ENCODE results near the gene CD109. TPM values are rescaled to one million over a fixed set of nuclear protein-coding genes. Genes with fewer than 3 reads are reported as not detected.

The CD109 gene
- total RNA-seq, 1 experiment from 2014 or later, result 8.7 TPM

GRCh38 chr6:73694711-73695411 lies 1.1 kb upstream of the CD109 start:
- intact Hi-C loops (cut with micrococcal nuclease; ENCODE audit: unreplicated experiment), result no loop called here
- no peak for DNase-seq (ENCODE audit: low spot score)
- Histone ChIP-seq H3K27me3 (replicated peaks; ENCODE audit: insufficient read depth, low read depth, low read length, poor library complexity) (no peaks in the 10 kb centered on the region), H3K27ac (ENCODE audit: low read depth, low read length, poor library complexity, severe bottlenecking) (peak overlapping the region; percentile 55), H3K4me1 (ENCODE audit: insufficient read depth, low read length, poor library complexity, severe bottlenecking) (peaks cover 5% of the 10 kb centered on the region), H3K4me3 (ENCODE audit: low read depth, low read length, poor library complexity, severe bottlenecking) (peak overlapping the region; percentile 54), H3K9me3 (ENCODE audit: low read depth, low read length, poor library complexity, severe bottlenecking) (no peaks in the 10 kb centered on the region), H3K36me3 (ENCODE audit: insufficient read depth, low read length, poor library complexity, severe bottlenecking) (no peaks in the 10 kb centered on the region)
- ChIA-PET CTCF (interaction anchor here (0.6 kb wide), 1 partner anchor 1515 kb away, joined by 3 read pairs; no protein-coding TSS in a partner anchor), POLR2A (ENCODE audit: low non-redundant PET) (no interaction called here)
- BruUV-seq (replicated peaks), result no TSS peak
- TF ChIP-seq EZH2 (IDR thresholded peaks at IDR 0.05; ENCODE audit: borderline replicate concordance, low read depth, low read length, poor library complexity, severe bottlenecking), result no peak
- TF ChIP-seq CTCF (conservative IDR thresholded peaks at IDR 0.05; ENCODE audit: low read depth, low read length), result no peak

- H3K27ac ChIP-seq (ENCODE audit: low read depth, low read length, poor library complexity, severe bottlenecking), result no peak overlapping the region
- H3K9me3 ChIP-seq (ENCODE audit: low read depth, low read length, poor library complexity, severe bottlenecking), result no peaks in the 10 kb centered on the region
- TF ChIP-seq EZH2 (IDR thresholded peaks at IDR 0.05; ENCODE audit: borderline replicate concordance, low read depth, low read length, poor library complexity, severe bottlenecking) (no peak), CTCF (conservative IDR thresholded peaks at IDR 0.05; ENCODE audit: low read depth, low read length) (no peak)
- ChIA-PET POLR2A (ENCODE audit: low non-redundant PET) (no interaction called here), CTCF (no interaction called here)
- H3K27me3 ChIP-seq (replicated peaks; ENCODE audit: insufficient read depth, low read depth, low read length, poor library complexity), result no peaks in the 10 kb centered on the region
- peaks cover 5% of the 10 kb centered on the region for H3K4me1 ChIP-seq (ENCODE audit: insufficient read depth, low read length, poor library complexity, severe bottlenecking)
- peak overlapping the region; percentile 54 for H3K4me3 ChIP-seq (ENCODE audit: low read depth, low read length, poor library complexity, severe bottlenecking)
- intact Hi-C loops (cut with micrococcal nuclease; ENCODE audit: unreplicated experiment), result no loop called here
- DNase-seq (ENCODE audit: low spot score), result no peak
- no TSS peak for BruUV-seq (replicated peaks)
- no peaks in the 10 kb centered on the region for H3K36me3 ChIP-seq (ENCODE audit: insufficient read depth, low read length, poor library complexity, severe bottlenecking)
Observed at GRCh38 chr6:73696966-73697655, 1.1 kb downstream of the CD109 start.

GRCh38 chr6:73699676-73700459 lies 3.9 kb downstream of the CD109 start:
- no peak overlapping the region for H3K27ac ChIP-seq (ENCODE audit: low read depth, low read length, poor library complexity, severe bottlenecking)
- no peak for TF ChIP-seq EZH2 (IDR thresholded peaks at IDR 0.05; ENCODE audit: borderline replicate concordance, low read depth, low read length, poor library complexity, severe bottlenecking)
- no peak for TF ChIP-seq CTCF (conservative IDR thresholded peaks at IDR 0.05; ENCODE audit: low read depth, low read length)
- no peaks in the 10 kb centered on the region for H3K36me3 ChIP-seq (ENCODE audit: insufficient read depth, low read length, poor library complexity, severe bottlenecking)
- no peaks in the 10 kb centered on the region for H3K9me3 ChIP-seq (ENCODE audit: low read depth, low read length, poor library complexity, severe bottlenecking)
- H3K4me1 ChIP-seq (ENCODE audit: insufficient read depth, low read length, poor library complexity, severe bottlenecking), result peaks cover 5% of the 10 kb centered on the region
- intact Hi-C loops (cut with micrococcal nuclease; ENCODE audit: unreplicated experiment), result no loop called here
- ChIA-PET POLR2A (ENCODE audit: low non-redundant PET) (interaction anchor here (0.7 kb wide), 1 partner anchor 987 kb away, joined by 7 read pairs; no protein-coding TSS in a partner anchor), CTCF (no interaction called here)
- BruUV-seq (replicated peaks), result no TSS peak
- H3K4me3 ChIP-seq (ENCODE audit: low read depth, low read length, poor library complexity, severe bottlenecking), result no peak overlapping the region
- H3K27me3 ChIP-seq (replicated peaks; ENCODE audit: insufficient read depth, low read depth, low read length, poor library complexity), result no peaks in the 10 kb centered on the region
- DNase-seq (ENCODE audit: low spot score), result no peak

Data from A673 (cell line).